GM21723 (cell line): Measurements from ENCODE around the gene STARD13.

Source experiments
- ATAC-seq: cut with Tn5 transposase; IDR thresholded peaks from one replicate; pipeline ENCODE4 v1.9.1; 2021; ENCODE audit warnings: mild to moderate bottlenecking, moderate library complexity; ENCODE audit not compliant: unreplicated experiment

STARD13 gene

GRCh38 chr13:33070713-33071112 lies 214.8 kb downstream of the STARD13 start:
- no peak for ATAC-seq

- no peak for ATAC-seq
Observed at GRCh38 chr13:33069365-33069764, 216.2 kb downstream of the STARD13 start.

- no peak for ATAC-seq
Observed at GRCh38 chr13:33066329-33066728, 219.2 kb downstream of the STARD13 start.

GRCh38 chr13:33060815-33061214 lies 224.7 kb downstream of the STARD13 start:
- no peak for ATAC-seq

GRCh38 chr13:33058776-33059327 lies 226.7 kb downstream of the STARD13 start:
- no peak for ATAC-seq

GRCh38 chr13:33057019-33057780 lies 228.4 kb downstream of the STARD13 start:
- ATAC-seq, result no peak

- no peak for ATAC-seq
Observed at GRCh38 chr13:33053397-33054066, 232.0 kb downstream of the STARD13 start.
